D341Med (cell line): Measurements from ENCODE around the gene MSH6.
A peak's percentile ranks its signal among the peaks of the same experiment; 100 is the strongest.

ENCODE experiments used
- DNase-seq: peaks from one replicate; pipeline ENCODE4 v3.0.0; 2012; ENCODE audit warnings: low spot score

The MSH6 gene

DNA sequence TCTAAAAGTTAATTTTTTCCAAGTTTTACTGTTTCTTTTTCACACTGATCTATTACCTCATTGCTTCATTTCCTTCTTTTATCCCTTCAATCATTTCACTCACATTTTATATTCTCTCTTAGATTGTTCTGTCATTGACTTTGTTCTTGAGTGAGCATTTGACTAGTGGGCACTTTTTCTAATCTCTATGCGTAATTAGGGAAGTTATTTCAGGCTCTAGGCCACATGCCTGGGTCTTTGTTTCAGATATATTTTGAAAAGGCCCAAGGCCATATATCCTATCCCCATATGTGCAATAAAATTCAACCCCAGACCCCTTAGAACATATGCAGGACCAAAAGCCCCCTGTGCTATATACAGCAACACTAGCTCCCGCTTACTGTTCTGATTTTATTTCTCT is 61.2 kb downstream of the MSH6 start:
- DNase-seq, result no peak

DNA sequence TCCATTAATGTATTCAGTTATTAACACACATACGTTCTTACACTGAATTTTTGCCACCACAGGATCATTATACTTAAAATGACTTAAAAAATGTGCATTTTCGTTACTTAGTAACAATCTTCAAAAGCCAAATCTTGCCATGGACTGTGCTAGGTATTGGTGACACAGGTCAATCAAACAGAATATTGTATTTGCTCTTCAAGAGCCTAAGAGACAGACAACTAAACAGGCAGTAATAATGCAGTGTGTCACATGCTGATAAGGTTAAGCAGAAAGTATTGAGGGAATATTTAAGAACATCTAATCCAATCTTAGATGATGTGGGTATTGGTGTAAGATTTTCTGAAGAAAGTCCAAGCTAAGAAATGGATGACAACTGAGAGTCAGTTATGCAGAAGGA is 66.4 kb downstream of the MSH6 start:
- no peak for DNase-seq

DNA sequence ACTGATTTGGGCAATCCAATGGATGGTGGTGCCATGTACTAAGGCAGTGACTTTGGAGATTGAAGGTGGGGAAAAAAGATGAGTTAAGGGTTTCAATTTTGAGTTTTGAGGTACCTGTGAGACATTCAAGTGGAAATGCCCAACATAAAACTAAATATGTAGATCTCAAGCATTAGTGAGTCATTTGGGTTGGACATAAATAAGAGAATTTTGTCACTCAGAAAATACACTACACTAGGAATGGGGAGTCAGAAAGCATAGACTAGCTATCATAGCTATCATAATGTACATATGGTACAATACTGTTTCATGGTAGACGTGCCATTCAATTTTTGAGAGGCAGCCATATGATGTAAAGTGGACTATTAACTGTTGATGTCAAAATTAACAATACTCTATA is 67.3 kb downstream of the MSH6 start:
- DNase-seq, result no peak

DNA sequence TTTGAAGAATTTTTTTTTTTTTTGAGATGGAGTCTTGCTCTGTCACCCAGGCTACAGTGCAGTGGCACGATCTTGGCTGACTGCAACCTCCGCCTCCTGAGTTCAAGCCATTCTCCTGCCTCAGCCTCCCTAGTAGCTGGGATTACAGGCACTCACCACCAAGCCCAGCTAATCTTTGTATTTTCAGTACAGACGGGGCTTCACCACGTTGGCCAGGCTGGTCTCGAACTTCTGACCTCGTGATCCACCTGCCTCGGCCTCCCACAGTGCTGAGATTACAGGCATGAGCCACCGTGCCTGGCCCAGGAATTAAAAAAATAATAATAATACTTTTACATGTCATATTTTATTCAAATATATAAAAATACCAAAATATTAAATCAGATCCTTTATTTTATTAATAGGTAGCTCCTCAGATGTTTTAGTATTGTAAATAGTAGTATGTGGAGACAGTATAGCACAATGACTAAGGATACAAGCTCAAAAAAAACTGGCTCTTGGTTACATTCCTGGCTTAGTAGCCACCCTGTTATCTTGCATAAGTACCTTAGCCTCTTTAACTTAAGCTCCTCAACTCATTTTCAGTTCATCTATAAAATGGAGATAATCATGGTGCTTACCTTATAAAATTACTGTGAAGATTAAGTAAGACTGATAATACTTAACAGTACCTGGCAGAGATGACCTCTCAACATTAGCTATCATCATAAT is 70.3 kb downstream of the MSH6 start:
- peak; percentile 33 for DNase-seq
